ENCODE data around the gene STXBP4. TPM values are rescaled to one million over a fixed set of nuclear protein-coding genes. Genes with fewer than 3 reads are reported as not detected.

The STXBP4 gene, protein sequence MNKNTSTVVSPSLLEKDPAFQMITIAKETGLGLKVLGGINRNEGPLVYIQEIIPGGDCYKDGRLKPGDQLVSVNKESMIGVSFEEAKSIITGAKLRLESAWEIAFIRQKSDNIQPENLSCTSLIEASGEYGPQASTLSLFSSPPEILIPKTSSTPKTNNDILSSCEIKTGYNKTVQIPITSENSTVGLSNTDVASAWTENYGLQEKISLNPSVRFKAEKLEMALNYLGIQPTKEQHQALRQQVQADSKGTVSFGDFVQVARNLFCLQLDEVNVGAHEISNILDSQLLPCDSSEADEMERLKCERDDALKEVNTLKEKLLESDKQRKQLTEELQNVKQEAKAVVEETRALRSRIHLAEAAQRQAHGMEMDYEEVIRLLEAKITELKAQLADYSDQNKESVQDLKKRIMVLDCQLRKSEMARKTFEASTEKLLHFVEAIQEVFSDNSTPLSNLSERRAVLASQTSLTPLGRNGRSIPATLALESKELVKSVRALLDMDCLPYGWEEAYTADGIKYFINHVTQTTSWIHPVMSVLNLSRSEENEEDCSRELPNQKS
- total RNA-seq = 13.5 and 16.5 TPM in 2 replicates

DNA sequence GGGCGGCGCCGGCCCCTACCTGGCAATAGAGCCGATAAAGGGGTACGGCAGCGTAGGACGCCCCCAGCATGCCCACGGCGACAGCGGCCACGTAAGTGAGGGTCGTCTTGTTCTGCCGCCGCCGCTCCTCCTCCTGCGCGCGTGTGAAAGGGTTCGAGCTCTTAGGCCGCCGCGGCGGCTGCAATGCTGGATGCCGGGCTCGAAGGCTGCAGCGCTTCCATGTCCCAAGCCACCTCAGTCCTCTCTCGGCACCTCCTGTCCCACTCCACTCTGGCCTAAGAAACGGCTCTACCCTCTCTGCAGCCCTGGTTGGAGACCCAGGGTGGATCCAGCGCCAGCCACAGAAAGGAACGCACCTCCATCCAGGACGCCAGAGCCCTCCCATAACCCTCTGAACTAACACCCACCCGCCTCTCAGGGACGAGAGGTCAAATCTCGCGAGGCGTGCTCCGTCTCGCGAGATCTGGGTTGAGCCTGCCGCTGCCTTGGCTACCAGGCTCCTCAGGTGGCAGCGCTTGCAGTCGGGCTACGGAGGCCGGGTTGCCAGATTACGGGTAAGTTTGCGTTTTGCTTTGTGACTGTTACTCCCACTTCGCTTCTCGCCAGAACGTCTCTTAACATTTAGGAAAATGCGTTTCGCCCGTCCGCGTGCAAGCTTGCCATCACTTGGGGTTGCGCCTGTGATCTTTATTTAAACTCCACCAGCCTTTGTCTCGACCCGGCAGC lies at the start of gene STXBP4, which contains the start of gene COX11:
Gene STXBP4 (plus strand): TSS at position 504 of the 726 bp plus-strand sequence. CDS start 17,455 bp downstream, outside the sequence.
Gene COX11 (minus strand): TSS at position 393 of the 726 bp plus-strand sequence. CDS start 8 bp downstream, at position 385.

Small RNA genes lying within 50 kb of the gene (small RNA-seq; reads per million reads assigned to genes)
- not detected for gene AC007485.1

Other genes with a start within 250 kb of the STXBP4 start
- 16.2 and 30.3 TPM in 2 replicates for gene TOM1L1, start 67.9 kb upstream of the STXBP4 start, total RNA-seq
- gene COX11, start 111 bp upstream of the STXBP4 start, total RNA-seq = 59.4 and 95.5 TPM in 2 replicates